ENCODE results near the gene SPATA12.
A peak's percentile ranks its signal among the peaks of the same experiment; 100 is the strongest.

Gene SPATA12

GRCh38 chr3:57052662-57053061 is 7.8 kb upstream of the SPATA12 start:
- no peak overlapping the region for H3K27ac ChIP-seq (ENCODE audit: low read length)

GRCh38 chr3:57053122-57053521 is 7.3 kb upstream of the SPATA12 start:
- H3K4me1 ChIP-seq (ENCODE audit: control insufficient read depth, insufficient read depth, low read length) = peaks cover 7% of the 10 kb centered on the region
- H3K27ac ChIP-seq (ENCODE audit: low read length) = no peak overlapping the region
- no peak overlapping the region for H3K4me3 ChIP-seq (ENCODE audit: low read length in 2 of 2)
- H3K27me3 ChIP-seq (ENCODE audit: control insufficient read depth in 1 of 2, insufficient read depth in 2 of 2, low read length in 2 of 2) = no peaks in the 10 kb centered on the region
- H3K9me3 ChIP-seq (ENCODE audit: control insufficient read depth in 2 of 2, low read length in 2 of 2) = no peaks in the 10 kb centered on the region
- H3K36me3 ChIP-seq (ENCODE audit: control insufficient read depth in 2 of 2, insufficient read depth in 2 of 2, low read length in 2 of 2) = no peaks in the 10 kb centered on the region
- no peak overlapping the region for H3K9ac ChIP-seq (ENCODE audit: low read length in 2 of 2)

More at GRCh38 chr3:57052662-57053061, 7.8 kb upstream of the SPATA12 start:
- no peak overlapping the region for H3K9ac ChIP-seq (ENCODE audit: low read length in 2 of 2)
- H3K9me3 ChIP-seq (ENCODE audit: control insufficient read depth in 2 of 2, low read length in 2 of 2) = no peaks in the 10 kb centered on the region
- H3K4me1 ChIP-seq (ENCODE audit: control insufficient read depth, insufficient read depth, low read length) = peaks cover 12% of the 10 kb centered on the region
- H3K4me3 ChIP-seq (ENCODE audit: low read length in 2 of 2) = no peak overlapping the region
- no peaks in the 10 kb centered on the region for H3K27me3 ChIP-seq (ENCODE audit: control insufficient read depth in 1 of 2, insufficient read depth in 2 of 2, low read length in 2 of 2)
- H3K36me3 ChIP-seq (ENCODE audit: control insufficient read depth in 2 of 2, insufficient read depth in 2 of 2, low read length in 2 of 2) = no peaks in the 10 kb centered on the region

- no peaks in the 10 kb centered on the region for H3K9me3 ChIP-seq (ENCODE audit: control insufficient read depth in 2 of 2, low read length in 2 of 2)
- no peaks in the 10 kb centered on the region for H3K27me3 ChIP-seq (ENCODE audit: control insufficient read depth in 1 of 2, insufficient read depth in 2 of 2, low read length in 2 of 2)
- H3K4me1 ChIP-seq (ENCODE audit: control insufficient read depth, insufficient read depth, low read length) = peaks cover 16% of the 10 kb centered on the region
- no peak overlapping the region for H3K4me3 ChIP-seq (ENCODE audit: low read length in 2 of 2)
- H3K36me3 ChIP-seq (ENCODE audit: control insufficient read depth in 2 of 2, insufficient read depth in 2 of 2, low read length in 2 of 2) = no peaks in the 10 kb centered on the region
- no peak overlapping the region for H3K9ac ChIP-seq (ENCODE audit: low read length in 2 of 2)
- H3K27ac ChIP-seq (ENCODE audit: low read length) = no peak overlapping the region
Measured at GRCh38 chr3:57057351-57057750, 3.1 kb upstream of the SPATA12 start.

- Histone ChIP-seq H3K27me3 (ENCODE audit: control insufficient read depth in 1 of 2, insufficient read depth in 2 of 2, low read length in 2 of 2) (no peaks in the 10 kb centered on the region), H3K4me3 (ENCODE audit: low read length in 2 of 2) (no peak overlapping the region), H3K36me3 (ENCODE audit: control insufficient read depth in 2 of 2, insufficient read depth in 2 of 2, low read length in 2 of 2) (no peaks in the 10 kb centered on the region), H3K9ac (ENCODE audit: low read length in 2 of 2) (no peak overlapping the region), H3K4me1 (ENCODE audit: control insufficient read depth, insufficient read depth, low read length) (peaks cover 26% of the 10 kb centered on the region), H3K9me3 (ENCODE audit: control insufficient read depth in 2 of 2, low read length in 2 of 2) (no peaks in the 10 kb centered on the region), H3K27ac (ENCODE audit: low read length) (no peak overlapping the region)
Measured at GRCh38 chr3:57059411-57059810, 1.1 kb upstream of the SPATA12 start.

GRCh38 chr3:57061556-57061955 is 1.1 kb downstream of the SPATA12 start:
- H3K27ac ChIP-seq (ENCODE audit: low read length) = peak overlapping the region; percentile 81
- no peaks in the 10 kb centered on the region for H3K9me3 ChIP-seq (ENCODE audit: control insufficient read depth in 2 of 2, low read length in 2 of 2)
- H3K9ac ChIP-seq (ENCODE audit: low read length in 2 of 2) = peak overlapping the region; percentile 5 to 59
- peaks cover 26% of the 10 kb centered on the region for H3K4me1 ChIP-seq (ENCODE audit: control insufficient read depth, insufficient read depth, low read length)
- no peaks in the 10 kb centered on the region for H3K36me3 ChIP-seq (ENCODE audit: control insufficient read depth in 2 of 2, insufficient read depth in 2 of 2, low read length in 2 of 2)
- H3K27me3 ChIP-seq (ENCODE audit: control insufficient read depth in 1 of 2, insufficient read depth in 2 of 2, low read length in 2 of 2) = no peaks in the 10 kb centered on the region
- no peak overlapping the region for H3K4me3 ChIP-seq (ENCODE audit: low read length in 2 of 2)

- Histone ChIP-seq H3K4me1 (ENCODE audit: control insufficient read depth, insufficient read depth, low read length) (peaks cover 26% of the 10 kb centered on the region), H3K36me3 (ENCODE audit: control insufficient read depth in 2 of 2, insufficient read depth in 2 of 2, low read length in 2 of 2) (no peaks in the 10 kb centered on the region), H3K9me3 (ENCODE audit: control insufficient read depth in 2 of 2, low read length in 2 of 2) (no peaks in the 10 kb centered on the region), H3K9ac (ENCODE audit: low read length in 2 of 2) (peak overlapping the region; percentile 47 to 59), H3K27me3 (ENCODE audit: control insufficient read depth in 1 of 2, insufficient read depth in 2 of 2, low read length in 2 of 2) (no peaks in the 10 kb centered on the region), H3K4me3 (ENCODE audit: low read length in 2 of 2) (no peak overlapping the region), H3K27ac (ENCODE audit: low read length) (peak overlapping the region; percentile 81)
Measured at GRCh38 chr3:57062101-57062631, 1.7 kb downstream of the SPATA12 start.

- H3K36me3 ChIP-seq (ENCODE audit: control insufficient read depth in 2 of 2, insufficient read depth in 2 of 2, low read length in 2 of 2) = no peaks in the 10 kb centered on the region
- peaks cover 31% of the 10 kb centered on the region for H3K4me1 ChIP-seq (ENCODE audit: control insufficient read depth, insufficient read depth, low read length)
- no peaks in the 10 kb centered on the region for H3K9me3 ChIP-seq (ENCODE audit: control insufficient read depth in 2 of 2, low read length in 2 of 2)
- no peak overlapping the region for H3K9ac ChIP-seq (ENCODE audit: low read length in 2 of 2)
- H3K27me3 ChIP-seq (ENCODE audit: control insufficient read depth in 1 of 2, insufficient read depth in 2 of 2, low read length in 2 of 2) = no peaks in the 10 kb centered on the region
- H3K4me3 ChIP-seq (ENCODE audit: low read length in 2 of 2) = no peak overlapping the region
- H3K27ac ChIP-seq (ENCODE audit: low read length) = peak overlapping the region; percentile 81
Measured at GRCh38 chr3:57063032-57063431, 2.6 kb downstream of the SPATA12 start.

GRCh38 chr3:57064001-57064400 is 3.5 kb downstream of the SPATA12 start:
- Histone ChIP-seq H3K4me3 (ENCODE audit: low read length in 2 of 2) (no peak overlapping the region), H3K27me3 (ENCODE audit: control insufficient read depth in 1 of 2, insufficient read depth in 2 of 2, low read length in 2 of 2) (no peaks in the 10 kb centered on the region), H3K36me3 (ENCODE audit: control insufficient read depth in 2 of 2, insufficient read depth in 2 of 2, low read length in 2 of 2) (no peaks in the 10 kb centered on the region), H3K9me3 (ENCODE audit: control insufficient read depth in 2 of 2, low read length in 2 of 2) (no peaks in the 10 kb centered on the region), H3K9ac (ENCODE audit: low read length in 2 of 2) (no peak overlapping the region), H3K4me1 (ENCODE audit: control insufficient read depth, insufficient read depth, low read length) (peaks cover 40% of the 10 kb centered on the region), H3K27ac (ENCODE audit: low read length) (no peak overlapping the region)

GRCh38 chr3:57064572-57064971 is 4.1 kb downstream of the SPATA12 start:
- H3K9me3 ChIP-seq (ENCODE audit: control insufficient read depth in 2 of 2, low read length in 2 of 2) = no peaks in the 10 kb centered on the region
- H3K27me3 ChIP-seq (ENCODE audit: control insufficient read depth in 1 of 2, insufficient read depth in 2 of 2, low read length in 2 of 2) = no peaks in the 10 kb centered on the region
- no peak overlapping the region for H3K9ac ChIP-seq (ENCODE audit: low read length in 2 of 2)
- no peak overlapping the region for H3K27ac ChIP-seq (ENCODE audit: low read length)
- no peaks in the 10 kb centered on the region for H3K36me3 ChIP-seq (ENCODE audit: control insufficient read depth in 2 of 2, insufficient read depth in 2 of 2, low read length in 2 of 2)
- no peak overlapping the region for H3K4me3 ChIP-seq (ENCODE audit: low read length in 2 of 2)
- H3K4me1 ChIP-seq (ENCODE audit: control insufficient read depth, insufficient read depth, low read length) = peaks cover 41% of the 10 kb centered on the region

GRCh38 chr3:57065588-57065987 is 5.1 kb downstream of the SPATA12 start:
- Histone ChIP-seq H3K36me3 (ENCODE audit: control insufficient read depth in 2 of 2, insufficient read depth in 2 of 2, low read length in 2 of 2) (no peaks in the 10 kb centered on the region), H3K9ac (ENCODE audit: low read length in 2 of 2) (no peak overlapping the region), H3K4me1 (ENCODE audit: control insufficient read depth, insufficient read depth, low read length) (peaks cover 36% of the 10 kb centered on the region), H3K9me3 (ENCODE audit: control insufficient read depth in 2 of 2, low read length in 2 of 2) (no peaks in the 10 kb centered on the region), H3K27ac (ENCODE audit: low read length) (no peak overlapping the region), H3K4me3 (ENCODE audit: low read length in 2 of 2) (no peak overlapping the region), H3K27me3 (ENCODE audit: control insufficient read depth in 1 of 2, insufficient read depth in 2 of 2, low read length in 2 of 2) (no peaks in the 10 kb centered on the region)

GRCh38 chr3:57066471-57066870 is 6.0 kb downstream of the SPATA12 start:
- H3K27ac ChIP-seq (ENCODE audit: low read length) = no peak overlapping the region
- H3K4me1 ChIP-seq (ENCODE audit: control insufficient read depth, insufficient read depth, low read length) = peaks cover 35% of the 10 kb centered on the region
- H3K4me3 ChIP-seq (ENCODE audit: low read length in 2 of 2) = no peak overlapping the region
- H3K9ac ChIP-seq (ENCODE audit: low read length in 2 of 2) = no peak overlapping the region
- H3K9me3 ChIP-seq (ENCODE audit: control insufficient read depth in 2 of 2, low read length in 2 of 2) = no peaks in the 10 kb centered on the region
- H3K36me3 ChIP-seq (ENCODE audit: control insufficient read depth in 2 of 2, insufficient read depth in 2 of 2, low read length in 2 of 2) = no peaks in the 10 kb centered on the region
- no peaks in the 10 kb centered on the region for H3K27me3 ChIP-seq (ENCODE audit: control insufficient read depth in 1 of 2, insufficient read depth in 2 of 2, low read length in 2 of 2)
